Measurements from ENCODE around the gene RXRB.
"Not testable (repeated sequence)": the region's sequence is repeated elsewhere in the genome, so short reads cannot be mapped to it uniquely, and the experiment has no call there.

Gene RXRB

DNA sequence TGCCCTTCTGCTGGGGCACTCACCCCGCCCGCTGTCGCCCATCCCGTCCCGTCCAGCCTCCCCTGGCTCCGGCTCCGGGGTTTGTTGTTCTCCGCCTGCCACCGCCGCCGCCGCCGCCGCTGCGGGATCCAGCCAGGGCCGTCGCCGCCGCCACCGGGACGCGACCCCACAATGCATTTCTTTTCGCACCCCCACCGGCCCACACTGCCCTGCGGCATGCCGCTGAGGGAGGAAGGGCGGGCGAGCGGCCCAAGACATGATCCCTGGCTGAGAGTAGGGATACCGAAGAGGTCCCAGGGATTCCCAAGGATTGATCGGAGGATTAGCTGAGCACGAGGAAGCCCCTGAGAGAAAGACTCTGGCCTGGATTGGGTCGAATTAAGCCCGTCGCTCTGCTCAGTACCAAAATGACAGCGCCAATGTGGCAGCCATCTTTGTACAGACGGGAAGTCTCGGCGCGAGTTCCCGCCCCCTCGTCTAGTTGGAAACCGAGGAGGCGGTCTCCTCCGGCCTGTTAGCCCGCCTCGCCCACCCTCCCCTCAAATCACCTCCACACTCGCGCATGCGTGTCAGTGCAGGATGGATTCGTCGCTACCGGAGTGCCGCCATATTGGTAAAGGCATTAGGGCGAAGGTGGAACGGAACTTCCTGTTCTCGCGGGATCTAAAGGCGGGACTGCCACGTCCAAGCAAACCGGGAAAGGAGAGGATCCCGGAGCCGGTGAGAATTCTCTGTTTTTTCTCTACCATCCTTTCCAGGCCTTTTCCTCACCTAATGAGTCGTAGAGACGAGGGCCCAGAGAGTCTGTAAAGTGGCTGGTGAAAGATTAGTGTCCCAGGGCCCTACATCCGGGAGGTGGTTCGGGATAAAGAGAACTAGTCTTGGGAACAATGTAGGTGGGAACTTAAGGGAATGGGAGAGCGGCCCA, at the start of gene RXRB, which contains the start of gene SLC39A7:
RXRB (minus strand) TSS at position 447 of the 928 bp plus-strand sequence; CDS start at position 258, 189 bp downstream.
SLC39A7 (plus strand) TSS at position 649 of the 928 bp plus-strand sequence. CDS start 379 bp downstream, outside the sequence.
- peak; percentile 99 to 100 for DNase-seq

DNA sequence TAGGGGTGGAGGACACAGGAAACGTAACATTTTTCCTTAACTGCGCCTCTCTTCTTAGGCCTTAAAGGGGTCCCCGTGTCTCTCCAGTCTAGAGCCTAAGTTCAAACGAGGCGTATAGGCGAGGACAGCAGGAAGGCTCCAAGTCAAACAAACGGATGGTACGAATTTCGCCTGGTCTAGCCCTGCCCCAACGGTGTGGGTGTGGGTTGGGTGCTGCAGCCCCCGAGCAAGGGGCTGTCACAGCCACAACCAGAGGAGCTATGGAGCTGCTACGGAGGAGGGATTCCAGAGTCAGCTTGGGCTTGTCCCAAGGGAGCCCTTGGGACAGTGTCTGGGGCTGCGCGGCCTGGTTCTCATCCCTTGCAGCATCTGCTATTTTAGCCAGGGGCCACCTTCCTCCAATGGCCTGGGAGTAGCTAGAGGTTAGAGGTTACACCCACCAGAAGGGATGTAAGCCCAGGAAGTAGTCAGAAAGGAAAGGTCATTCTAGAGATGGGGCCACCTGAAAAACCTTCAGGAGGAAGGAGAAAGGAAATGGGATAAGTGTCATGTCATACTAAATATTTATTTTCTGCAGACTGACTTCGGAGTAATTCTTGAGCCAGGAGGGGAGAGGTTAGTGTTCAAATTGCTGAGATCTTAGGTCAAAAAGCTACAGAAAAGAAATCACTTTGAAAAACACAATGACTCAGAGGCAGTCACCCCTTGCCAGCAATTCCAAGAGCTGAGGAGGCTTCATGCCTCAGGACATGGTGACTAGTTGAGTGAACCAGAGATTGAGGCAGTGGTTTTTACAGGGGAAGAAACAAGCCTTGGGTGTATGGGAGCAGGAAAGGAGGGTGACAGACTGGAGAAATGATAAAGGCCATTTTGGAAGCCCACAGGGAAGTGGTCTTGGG, 49.5 kb upstream of the RXRB start:
- DNase-seq = no peak

DNA sequence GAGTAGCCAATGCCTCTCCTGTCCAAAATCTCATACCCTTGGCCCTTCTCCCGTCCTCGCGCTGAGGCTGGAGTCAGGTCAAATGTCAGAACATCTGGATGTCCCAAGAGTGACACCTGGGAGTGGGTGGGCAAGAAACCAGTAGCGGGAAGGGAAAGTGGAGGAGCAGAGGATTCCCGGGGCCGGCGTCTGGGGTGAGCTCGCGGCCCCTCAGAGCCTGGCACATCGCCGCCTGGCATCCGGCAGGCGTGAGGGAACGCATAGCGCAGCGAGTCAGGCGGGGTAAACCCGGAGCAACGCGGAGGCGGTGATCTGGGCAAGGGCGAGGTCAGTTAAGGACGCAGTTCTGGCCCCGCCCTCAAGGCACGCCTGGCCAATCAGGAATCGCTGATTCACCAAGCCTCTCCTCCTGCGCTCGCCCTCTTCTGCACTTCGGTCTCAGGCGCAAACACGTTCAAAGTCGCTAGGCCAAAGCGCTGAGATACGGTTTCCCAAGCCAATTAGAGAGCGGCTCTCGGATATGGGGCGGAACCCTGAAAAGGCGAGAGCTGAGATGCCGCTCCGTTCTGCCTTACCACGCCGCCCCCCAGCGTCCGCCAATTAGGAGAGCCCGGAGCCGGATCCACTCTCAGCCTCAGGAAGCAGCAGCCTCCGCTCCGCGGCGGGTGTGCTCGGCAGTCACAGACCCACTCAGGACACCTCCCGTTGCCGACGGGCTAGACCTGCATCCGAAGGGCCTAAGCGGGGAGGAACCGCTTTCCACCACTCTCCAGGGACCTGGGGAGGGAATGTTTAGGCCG, 48.7 kb upstream of the RXRB start:
- DNase-seq = peak; percentile 99

DNA sequence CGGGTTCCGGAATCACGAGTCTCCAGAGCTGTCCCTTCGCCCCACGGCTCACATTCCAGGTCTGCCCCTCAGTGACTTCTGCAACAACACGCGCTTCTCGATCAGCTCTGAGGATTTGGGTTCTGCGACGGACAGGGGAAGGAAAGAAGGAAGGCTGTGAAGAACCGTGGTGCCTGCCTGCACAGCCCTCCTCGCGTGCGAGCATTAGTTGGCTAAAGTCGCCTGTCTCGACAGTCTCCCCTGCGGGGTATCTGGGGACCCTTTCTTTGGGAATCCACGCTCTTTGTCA, 48.1 kb upstream of the RXRB start:
- no peak for DNase-seq

DNA sequence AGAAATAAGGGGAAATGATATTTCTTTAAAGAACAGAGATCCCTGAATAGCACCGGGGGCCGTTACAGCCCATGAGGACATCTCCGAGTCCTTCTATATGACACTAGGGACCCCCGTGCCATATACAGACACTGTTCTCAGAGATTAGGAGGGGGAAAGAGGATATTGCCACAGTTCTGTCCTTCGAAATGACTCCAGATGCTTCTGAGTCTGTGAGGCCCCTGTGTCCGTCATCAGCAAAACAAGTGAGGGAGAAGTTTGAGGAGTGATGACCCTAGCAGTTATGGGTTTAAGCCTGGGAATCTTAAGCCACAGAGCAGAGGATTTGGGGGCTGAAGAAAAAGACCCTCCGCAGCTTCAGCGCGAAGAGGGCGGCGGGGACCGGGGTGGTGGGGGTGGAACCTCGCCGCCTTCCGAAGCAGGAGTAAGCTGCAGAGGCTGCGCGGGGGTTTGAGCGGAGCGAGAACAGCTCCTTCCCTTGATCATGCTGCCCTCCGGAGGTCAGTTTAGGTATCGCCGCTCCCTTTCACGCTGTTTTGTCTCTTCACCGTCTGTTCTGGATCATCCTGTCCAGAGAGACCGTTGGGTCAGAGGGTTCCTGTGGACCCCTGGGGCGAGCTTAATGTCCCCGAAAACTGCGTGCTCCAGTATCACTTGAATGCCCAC, 47.6 kb upstream of the RXRB start:
- peak; percentile 89 to 91 for DNase-seq

DNA sequence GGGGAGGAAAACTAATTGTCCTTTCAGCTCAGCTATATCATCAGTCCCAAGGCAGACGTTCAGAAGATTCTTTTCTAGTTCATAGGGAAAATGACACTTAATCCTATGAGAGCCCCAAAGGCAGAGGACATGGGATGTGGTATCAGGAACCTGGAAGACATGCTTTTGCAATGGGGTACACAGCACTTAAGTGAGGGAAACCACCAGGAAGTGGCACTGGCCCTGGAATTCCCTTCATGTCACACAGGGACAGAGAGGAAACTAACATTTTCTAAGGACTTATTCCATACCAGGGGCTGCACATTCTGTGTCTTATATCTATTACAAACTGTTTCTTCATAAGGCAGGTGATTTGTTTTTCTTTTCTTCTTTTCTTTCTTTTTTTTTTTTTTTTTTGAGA, 43.0 kb upstream of the RXRB start:
- no peak for DNase-seq

DNA sequence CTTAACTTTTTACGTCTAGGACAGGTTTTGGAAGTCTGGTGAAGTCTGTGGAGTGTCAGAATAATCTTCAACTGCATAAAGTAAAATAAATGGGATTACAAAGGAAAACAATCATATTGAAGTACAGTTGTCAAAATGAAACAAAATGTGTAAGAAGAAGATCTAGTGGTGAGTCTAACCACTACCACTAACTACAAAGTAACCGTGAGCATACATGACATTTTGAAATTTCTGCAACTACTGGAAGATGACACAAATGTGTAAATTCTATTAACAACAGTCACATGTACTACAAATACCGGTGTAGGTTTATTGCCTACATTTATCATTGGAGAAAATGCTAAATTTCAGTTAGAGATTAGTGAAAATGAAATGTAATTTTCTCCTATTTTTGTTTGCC, 41.5 kb upstream of the RXRB start:
- no peak for DNase-seq

DNA sequence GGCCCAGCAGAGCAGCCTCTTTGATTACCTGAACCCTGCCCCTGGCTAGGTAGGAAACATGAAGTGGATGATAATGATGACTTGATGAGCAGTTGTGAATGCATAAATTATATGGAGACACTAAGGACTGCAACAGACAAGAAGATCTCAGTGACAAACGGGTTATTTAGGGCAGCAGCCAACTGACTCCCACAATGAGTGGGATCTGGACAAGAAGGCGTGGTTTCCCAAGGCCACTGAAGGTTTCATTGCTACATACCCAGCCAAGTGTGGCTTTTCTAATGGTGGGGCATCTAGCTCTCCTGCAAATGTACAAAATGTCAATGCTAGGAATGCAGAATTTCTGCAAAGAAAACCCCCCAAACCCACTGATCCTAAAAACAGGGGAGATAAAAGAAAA, 37.3 kb upstream of the RXRB start:
- DNase-seq = no peak

DNA sequence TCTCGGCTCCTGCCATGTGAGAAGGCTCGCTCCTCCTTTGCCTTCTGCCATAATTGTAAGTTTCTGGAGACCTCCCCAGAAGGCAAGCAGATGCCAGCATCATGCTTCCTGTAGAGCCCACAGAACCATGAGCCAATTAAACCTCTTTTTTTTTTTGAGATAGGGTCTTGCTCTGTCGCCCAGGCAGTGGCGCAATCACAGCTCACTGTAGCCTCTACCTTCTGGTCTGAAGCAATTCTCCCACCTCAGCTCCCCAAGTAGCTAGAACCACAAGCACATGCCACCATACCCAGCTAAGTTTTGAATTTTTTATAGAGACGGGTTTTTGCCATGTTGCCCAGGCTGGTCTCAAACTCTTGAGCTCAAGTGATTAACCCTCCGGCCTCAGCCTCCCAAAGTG, 36.4 kb upstream of the RXRB start:
- no peak for DNase-seq

DNA sequence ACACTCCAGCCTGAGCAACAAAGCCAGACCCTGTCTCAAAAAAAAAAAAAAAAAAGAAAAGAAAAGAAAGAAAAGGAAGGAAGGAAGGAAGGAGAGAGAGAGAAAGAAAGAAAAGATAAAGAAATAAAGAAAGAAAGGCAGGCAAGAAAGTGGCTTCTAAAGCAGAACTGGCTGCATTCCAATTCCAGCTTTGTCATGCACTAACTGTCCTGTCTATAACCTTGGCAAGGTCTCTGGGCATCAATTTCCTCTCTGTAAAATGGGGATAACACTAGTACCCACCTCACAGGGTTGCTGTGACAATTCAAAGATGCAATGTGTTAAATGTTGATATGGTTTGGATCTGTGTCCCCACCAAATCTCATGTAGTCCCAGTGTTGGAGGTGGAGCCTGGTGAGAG, 35.9 kb upstream of the RXRB start:
- DNase-seq = no peak

DNA sequence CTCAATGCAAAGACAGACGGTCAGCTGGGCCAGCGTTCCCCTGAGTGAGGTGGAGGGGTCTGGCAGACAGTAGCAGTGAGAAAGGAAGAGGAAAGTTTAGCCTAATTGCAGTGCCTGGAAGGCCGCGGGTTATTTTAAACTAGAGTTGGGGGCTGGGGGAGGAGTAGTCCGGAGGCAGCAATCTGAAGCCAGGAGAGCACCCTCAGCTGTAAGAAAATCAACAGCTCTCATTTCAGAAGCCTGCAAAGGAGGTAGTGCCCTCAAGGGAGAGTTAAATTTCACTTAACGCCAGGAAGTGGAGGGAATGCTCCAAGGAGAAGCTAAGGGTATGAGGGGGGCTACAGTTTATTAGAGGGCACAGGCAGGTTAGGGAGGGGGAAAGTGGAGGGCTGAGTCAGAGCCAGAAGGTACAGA, 34.8 kb upstream of the RXRB start:
- no peak for DNase-seq

DNA sequence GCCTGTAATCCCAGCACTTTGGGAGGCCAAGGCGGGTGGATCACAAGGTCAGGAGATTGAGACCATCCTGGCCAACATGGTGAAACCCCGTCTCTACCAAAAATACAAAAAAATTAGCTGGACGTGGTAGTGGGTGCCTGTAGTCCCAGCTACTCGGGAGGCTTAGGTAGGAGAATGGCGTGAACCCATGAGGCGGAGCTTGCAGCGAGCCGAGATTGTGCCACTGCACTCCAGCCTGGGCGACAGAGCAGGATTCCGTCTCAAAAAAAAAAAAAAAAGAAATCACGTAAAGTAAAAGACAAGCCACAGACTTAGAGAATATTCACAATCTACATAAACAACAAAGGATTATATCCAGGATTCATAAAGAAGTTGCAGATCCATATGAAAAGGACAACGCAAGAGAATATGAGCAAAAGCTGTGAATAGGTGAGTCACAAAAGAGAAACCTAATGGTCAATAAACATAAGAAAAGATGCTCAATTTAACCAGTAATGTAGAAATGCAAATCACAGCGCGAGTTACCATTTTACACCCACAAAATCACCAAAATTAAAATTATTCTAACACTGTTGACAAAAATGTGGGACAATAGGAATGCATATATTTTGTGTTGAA, 26.1 kb upstream of the RXRB start:
- DNase-seq = not testable (repeated sequence)

DNA sequence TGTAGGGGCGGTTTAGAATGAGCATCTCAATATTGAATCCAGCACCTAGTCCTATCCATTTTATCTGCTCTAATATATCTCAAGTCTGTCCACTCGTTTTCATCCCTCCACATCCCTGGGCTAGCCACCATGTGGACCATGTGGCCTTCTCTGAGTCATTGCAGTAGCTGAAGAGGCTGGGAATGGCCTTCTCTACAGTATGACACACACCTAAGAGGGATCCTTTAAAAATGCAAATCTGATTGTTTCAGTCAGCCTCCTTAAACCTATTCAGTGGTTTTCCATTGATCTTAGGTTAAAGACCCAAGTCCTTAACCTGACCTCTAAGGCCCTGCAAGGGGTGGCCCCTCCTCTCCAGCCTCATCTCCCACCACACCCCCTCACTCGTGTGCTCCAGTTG, 17.2 kb upstream of the RXRB start:
- DNase-seq = no peak

DNA sequence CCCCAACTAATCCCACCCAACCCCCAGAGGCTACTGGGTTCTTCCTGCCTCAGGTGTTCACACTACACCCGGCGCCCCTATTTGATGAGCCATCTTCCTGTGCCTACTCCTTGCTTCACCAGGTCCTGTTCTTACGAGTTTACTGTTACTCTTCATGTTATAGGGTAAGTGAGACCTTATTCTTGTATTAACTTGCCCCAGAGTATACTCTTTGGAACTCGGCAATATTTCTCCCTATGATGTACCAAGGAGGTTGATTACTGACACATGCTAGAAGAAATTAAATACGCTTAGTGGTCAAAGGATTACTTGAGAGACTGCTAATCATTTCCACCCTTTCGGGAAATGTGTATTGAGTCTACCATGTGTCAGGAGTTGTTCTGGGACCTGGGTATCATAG, 16.8 kb upstream of the RXRB start:
- no peak for DNase-seq

DNA sequence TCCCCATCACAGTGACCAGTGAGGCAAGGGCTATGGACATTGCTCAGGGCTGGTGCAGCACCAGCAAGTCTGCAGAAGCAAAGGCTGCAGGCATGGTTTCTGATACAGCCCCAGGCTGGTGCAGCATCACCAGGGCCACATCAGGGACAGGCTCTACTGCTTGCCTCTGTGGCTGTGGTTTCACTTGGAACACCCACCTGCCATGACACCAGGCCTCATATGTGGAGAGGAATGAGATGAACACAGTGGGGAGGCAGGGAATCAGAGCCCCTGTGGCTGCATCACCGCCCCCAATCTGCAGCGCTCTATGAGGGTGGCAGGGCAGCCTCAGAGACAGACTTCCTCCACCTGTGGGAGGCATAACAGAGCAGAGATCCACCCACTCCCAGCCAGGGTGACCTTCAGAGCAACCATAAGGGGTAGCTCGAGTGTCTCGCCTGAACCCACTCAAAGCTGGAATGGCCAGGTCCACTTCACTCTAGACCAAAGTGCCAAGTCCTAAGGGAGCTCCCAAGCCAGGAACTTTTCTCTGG, 15.7 kb upstream of the RXRB start:
- DNase-seq = no peak

DNA sequence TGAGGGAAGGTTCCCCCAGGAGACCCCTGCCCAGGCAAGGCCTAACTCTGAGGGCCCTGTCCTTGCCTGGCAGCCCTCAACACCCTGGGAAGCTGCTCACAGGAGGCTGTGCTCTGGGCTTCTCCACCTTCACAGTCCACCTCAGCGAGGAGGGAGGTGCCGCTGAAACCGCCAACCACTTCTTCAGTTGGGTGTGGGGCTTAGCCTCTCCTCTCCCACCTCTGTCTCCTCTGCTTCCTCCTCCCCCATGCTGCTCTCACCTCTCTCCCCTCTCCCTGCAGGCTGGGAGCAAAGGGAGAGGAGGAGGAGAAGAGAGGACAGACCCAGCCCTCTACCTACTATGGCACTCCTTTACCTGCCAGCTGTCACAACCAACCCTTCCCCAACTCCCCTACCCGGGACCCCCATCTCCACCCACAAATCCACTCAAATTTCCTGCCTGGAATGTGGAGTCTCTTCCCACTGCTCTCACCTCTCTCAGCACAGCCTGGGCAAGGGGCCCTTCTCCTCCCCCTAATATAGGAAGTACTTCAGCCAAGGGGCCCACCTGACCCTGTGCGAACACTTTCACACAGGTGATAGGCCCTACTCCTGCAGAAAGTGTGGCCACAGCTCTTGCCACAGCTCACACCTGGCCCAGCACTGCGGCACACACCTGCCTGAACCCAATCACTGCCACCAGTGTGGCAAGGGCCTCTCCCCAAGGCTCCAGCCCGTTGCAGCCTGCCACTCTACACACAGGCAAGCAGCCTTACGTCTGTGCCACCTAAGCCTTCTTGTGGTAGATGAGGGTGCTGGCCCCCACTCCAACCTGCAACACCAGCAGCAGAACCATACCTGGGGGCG, 15.0 kb upstream of the RXRB start:
- DNase-seq = no peak

DNA sequence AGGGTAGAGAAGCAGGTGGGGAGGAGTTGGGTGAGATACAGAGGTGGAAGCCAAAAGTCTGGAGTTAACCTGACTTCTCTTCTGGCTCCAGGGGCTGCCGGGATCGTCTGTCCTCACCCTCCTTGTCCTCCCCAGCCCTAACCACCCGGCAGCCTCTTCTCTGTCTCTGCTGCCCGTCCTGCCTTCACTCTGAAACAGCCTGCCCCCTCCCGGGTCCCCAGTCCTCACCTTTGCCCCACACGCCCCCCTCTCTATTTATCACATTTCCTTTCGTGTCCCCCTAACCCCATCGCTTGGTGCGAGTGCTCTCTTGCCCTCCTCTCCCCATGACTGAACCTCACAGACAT, 13.5 kb upstream of the RXRB start:
- no peak for DNase-seq

DNA sequence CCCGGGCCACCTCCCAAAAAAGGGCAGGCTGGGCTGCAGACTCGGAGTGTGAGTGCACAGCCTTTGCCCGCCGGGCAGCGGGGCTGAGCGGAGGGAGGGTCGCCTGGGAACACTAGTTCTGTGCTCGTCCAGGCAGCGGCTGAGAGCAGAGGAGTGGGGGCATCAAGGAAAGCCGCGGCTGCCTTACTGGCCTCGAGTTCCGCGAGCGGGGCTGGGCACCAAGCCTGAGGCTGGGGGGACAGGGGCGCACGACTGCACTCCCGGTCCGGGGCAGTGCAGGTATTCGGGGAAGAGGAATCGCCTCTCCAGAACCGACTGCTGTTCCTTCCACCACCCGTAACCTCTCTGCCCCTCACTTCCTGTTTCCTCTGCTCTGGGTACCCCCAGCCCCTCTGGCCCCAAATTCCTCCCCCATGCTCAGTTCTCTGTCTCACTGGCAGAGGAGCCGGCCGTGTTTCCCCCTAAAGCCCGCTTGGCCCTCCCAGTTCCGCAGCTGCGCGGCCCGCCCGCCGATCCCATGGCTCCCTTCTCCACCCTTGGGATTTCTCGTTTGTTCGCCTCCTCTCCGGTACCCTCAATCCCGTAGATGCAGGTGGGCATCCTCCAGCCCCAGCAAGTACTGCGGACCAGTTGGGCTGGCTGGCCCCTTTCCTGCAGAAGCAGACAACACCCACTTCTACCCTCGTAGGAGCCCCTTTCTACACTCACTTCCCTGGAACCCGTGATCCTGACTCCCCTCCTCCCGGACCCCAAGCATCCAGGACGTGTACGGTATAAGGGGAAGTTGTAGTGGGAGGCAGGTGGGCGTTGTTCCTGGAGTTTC, 12.9 kb upstream of the RXRB start:
- DNase-seq = no peak

DNA sequence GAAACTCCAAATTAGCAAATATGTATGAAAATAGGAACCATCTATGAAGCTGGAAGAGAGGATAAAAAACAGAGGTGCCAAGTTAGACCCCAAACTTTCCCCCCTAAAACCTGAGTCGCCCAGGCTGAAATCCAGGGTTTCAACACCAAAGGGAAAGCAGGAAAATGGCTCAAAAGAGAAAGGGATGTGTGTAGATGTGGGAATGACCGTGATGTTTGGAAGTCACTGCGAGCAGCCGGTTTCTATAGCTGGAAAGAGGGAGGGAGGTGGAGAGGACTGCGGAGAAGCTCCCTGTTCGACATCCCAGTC, 12.3 kb upstream of the RXRB start:
- no peak for DNase-seq

All from CD4-positive, alpha-beta T cell treated with Interferon alpha-2 for 1 hour (primary cell).